Lung (tissue), 12 donors: ENCODE data around the gene SPNS2. TPM values are rescaled to one million over a fixed set of nuclear protein-coding genes. Genes with fewer than 3 reads are reported as not detected.

ENCODE experiments used
- ATAC-seq: fragments of 200-7000 bp; cut with Tn5 transposase; one replicate; pipeline ENCODE4 v1.9.1; 2020; ENCODE audit warnings: moderate number of reproducible peaks; ENCODE audit not compliant: insufficient read depth, low FRiP score
- DNase-seq, 3 donors: peaks; one replicate each; pipeline ENCODE4 v3.0.0-alpha.2; 2013 to 2017
- H3K27ac ChIP-seq, 2 donors: one replicate each; pipeline ENCODE4 v1.5.1; 2013; ENCODE audit warnings: mild to moderate bottlenecking in 2 of 2, moderate library complexity in 2 of 2, control low read depth in 1 of 2, inconsistent platforms in 1 of 2, low read depth in 1 of 2, low read length in 1 of 2
- H3K27me3 ChIP-seq, 3 donors: one replicate each; pipeline ENCODE4 v1.5.1; 2013; ENCODE audit warnings: low read length in 2 of 3; ENCODE audit not compliant: control insufficient read depth in 3 of 3, insufficient read depth in 3 of 3
- H3K36me3 ChIP-seq, 4 donors: one replicate each; pipeline ENCODE4 v1.5.1; 2013; ENCODE audit warnings: low read length in 4 of 4, mild to moderate bottlenecking in 1 of 4, moderate library complexity in 1 of 4; ENCODE audit not compliant: control insufficient read depth in 4 of 4, insufficient read depth in 4 of 4
- H3K4me1 ChIP-seq, 5 donors: one replicate each; pipeline ENCODE4 v1.5.1; 2013; ENCODE audit warnings: low read length in 5 of 5, mild to moderate bottlenecking in 2 of 5, moderate library complexity in 1 of 5; ENCODE audit not compliant: control insufficient read depth in 5 of 5, insufficient read depth in 5 of 5
- H3K4me3 ChIP-seq: one replicate; pipeline ENCODE4 v1.5.1; 2013; ENCODE audit warnings: mild to moderate bottlenecking, control low read depth, moderate library complexity
- H3K9ac ChIP-seq, 2 donors: one replicate each; pipeline ENCODE4 v1.5.1; 2013; ENCODE audit warnings: low read length in 2 of 2, control low read depth in 1 of 2; ENCODE audit not compliant: insufficient read depth in 1 of 2
- H3K9me3 ChIP-seq, 4 donors: one replicate each; pipeline ENCODE4 v1.5.1; 2013; ENCODE audit warnings: low read length in 3 of 4, mild to moderate bottlenecking in 1 of 4, moderate library complexity in 1 of 4; ENCODE audit not compliant: control insufficient read depth in 4 of 4, insufficient read depth in 3 of 4
- WGBS, 2 donors: extraction: QIAGEN DNeasy Blood & Tissue Kit; methylation state at CpG; one replicate each; pipeline ENCODE4 v1.1.7; 2013; 5-methylcytosine and 5-hydroxymethylcytosine counted together
- polyA plus RNA-seq, 2 donors: library from polyadenylated mRNA; stranded (reverse); fragments of 200-250 nt; gene quantifications; one replicate each; pipeline ENCODE4 v1.2.1, GENCODE V29; 2013
- total RNA-seq, 2 donors: library from RNA; depleted of rRNA in 1 of 2; stranded (reverse); fragments of >200 nt in 1 of 2; gene quantifications; one replicate each; pipeline ENCODE4 v1.2.1, GENCODE V29; 2014 to 2021
- TF ChIP-seq, protein P1 (sequence below): IDR thresholded peaks from 2 replicates; pipeline ENCODE4 v1.5.1; 2012; ENCODE audit warnings: mild to moderate bottlenecking; ENCODE audit errors: control extremely low read depth, extremely low read depth
- donor health status: control.
- donor health status: control.
- donor health status: Bipolar disorder and iron deficiency.
- donor health status: healthy.
- donor health status: DM: yes; HTN: yes; CAD: no.

Gene SPNS2
- total and polyA plus RNA-seq, 4 donors, result 26.8 to 60.1 (median 42.5) TPM

DNA sequence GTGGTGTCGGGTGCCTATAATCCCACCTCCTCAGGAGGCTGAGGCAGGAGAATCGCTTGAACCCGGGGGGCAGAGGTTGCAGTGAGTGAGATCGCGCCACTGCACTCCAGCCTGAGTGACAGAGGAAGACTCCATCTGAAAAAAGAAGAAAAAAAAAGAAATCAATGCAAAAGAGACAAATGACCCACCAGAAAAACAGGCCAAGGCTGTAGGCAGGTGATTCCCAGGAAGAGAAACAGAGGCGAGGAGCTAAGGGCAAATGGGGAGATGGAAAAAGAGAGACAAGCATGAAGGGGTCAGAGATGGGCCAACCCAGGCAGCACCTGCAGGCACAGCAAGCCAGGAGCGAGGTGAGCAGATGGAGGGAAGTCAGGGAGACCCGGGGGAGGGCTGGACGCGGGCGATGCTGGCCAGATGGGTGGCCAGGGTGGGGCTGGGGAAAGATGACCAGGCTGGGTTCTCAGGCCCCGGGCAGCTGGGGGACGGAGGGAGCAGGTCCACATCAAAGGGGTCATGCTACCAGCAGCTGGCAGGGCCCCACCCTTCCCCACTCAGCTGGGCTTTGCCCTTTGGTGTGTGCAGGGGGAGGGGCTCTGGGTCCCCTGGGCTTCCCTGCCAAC is 31.0 kb downstream of the SPNS2 start:
- no peak for ATAC-seq
- H3K9me3 ChIP-seq, result no peaks in the 10 kb centered on the region
- TF ChIP-seq, protein P1, sequence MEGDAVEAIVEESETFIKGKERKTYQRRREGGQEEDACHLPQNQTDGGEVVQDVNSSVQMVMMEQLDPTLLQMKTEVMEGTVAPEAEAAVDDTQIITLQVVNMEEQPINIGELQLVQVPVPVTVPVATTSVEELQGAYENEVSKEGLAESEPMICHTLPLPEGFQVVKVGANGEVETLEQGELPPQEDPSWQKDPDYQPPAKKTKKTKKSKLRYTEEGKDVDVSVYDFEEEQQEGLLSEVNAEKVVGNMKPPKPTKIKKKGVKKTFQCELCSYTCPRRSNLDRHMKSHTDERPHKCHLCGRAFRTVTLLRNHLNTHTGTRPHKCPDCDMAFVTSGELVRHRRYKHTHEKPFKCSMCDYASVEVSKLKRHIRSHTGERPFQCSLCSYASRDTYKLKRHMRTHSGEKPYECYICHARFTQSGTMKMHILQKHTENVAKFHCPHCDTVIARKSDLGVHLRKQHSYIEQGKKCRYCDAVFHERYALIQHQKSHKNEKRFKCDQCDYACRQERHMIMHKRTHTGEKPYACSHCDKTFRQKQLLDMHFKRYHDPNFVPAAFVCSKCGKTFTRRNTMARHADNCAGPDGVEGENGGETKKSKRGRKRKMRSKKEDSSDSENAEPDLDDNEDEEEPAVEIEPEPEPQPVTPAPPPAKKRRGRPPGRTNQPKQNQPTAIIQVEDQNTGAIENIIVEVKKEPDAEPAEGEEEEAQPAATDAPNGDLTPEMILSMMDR, result no peak
- H3K4me3 ChIP-seq, result no peak overlapping the region
- no peaks in the 10 kb centered on the region for H3K27me3 ChIP-seq
- peaks cover 0 to 28% (median 6%) of the 10 kb centered on the region in 5 donors for H3K4me1 ChIP-seq
- peaks cover 0 to 8% (median 0%) of the 10 kb centered on the region in 4 donors for H3K36me3 ChIP-seq
- H3K27ac ChIP-seq, result peak overlapping the region in 1 of 2 donors; percentile 84
- H3K9ac ChIP-seq, result no peak overlapping the region
- DNase-seq, result no peak
- whole genome bisulfite sequencing, 2 donors, result 79 to 93% methylated on average over 13 of the region's 13 CpGs

DNA sequence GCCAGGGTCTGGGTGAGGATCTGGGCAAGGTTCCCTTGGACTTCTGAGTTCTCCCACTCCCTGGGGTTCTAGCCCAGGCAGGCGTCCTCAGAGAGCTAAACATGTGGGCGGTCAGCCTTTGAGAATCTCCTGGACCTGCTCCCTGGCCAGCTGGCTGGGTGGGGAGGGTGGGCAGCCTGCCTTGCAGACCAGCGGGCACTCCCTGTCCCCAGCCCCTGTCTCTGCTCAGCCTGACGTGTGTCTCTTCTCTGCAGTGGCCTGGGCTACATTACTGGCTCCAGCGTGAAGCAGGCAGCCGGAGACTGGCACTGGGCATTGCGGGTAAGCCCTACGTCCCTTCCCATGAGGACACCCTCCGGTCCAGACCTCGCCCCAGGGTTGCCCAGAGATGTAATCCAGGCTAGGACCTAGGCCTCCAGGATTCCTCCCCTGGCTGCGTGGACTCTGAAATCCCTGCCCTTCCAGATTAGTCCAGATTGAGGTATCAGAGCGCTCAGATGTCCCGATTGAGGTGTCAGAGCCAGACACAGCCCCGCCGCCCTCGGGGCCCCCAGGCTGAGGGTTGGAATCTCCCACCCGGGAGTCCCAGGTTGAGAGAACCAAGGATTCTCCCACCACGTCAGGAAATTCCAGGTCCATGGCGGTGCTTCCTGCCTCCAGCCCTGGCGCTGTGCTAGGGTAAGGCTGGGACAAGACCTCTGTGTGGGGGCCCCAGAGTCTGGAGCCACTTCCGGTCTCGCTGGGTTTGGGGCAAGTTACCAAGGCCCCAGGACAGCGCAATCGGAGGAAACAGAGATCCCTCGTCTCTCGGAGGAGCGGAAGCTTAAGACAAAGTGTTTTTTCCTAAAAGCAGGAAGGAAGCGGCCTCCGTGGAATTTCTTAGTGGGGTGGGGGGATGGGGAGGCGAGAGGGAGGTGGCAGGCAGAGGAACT is 32.4 kb downstream of the SPNS2 start:
- H3K27ac ChIP-seq, result peak overlapping the region; percentile 54 to 84
- DNase-seq, result peak in 2 of 3 donors; percentile 41 to 71

DNA sequence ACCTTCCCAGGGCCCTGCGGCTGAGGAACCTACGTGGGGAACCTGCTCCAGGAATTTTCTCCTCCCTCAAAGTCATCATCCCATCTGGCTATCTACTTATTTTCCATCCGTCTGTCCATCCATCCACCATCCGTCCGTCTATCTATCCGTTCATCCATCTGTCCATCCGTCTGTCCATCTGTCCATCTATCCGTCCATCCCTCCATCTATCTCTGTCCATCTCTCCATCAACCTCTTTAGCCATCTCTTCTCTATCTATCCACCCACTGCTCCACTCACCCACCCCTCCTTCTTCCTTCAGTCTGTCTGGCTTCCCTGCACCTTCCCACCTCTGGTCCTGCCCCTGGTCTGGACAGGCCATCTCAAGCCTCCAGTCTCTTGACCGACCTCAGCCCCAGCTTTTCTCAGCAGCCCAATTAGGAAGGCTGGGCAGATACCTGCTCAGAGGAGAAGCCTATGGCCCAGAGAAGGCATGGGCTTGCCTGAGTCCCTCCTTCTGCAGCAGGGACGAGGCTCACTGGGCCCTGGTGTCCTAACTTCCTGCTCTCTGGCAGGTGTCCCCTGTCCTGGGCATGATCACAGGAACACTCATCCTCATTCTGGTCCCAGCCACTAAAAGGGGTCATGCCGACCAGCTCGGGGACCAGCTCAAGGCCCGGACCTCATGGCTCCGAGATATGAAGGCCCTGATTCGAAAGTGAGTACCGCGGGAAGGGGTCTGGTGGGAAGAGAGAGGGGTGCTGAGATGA is 33.5 kb downstream of the SPNS2 start:
- no peak for ATAC-seq
- Histone ChIP-seq H3K36me3 (peaks cover 0 to 7% (median 0%) of the 10 kb centered on the region in 4 donors), H3K4me1 (peaks cover 0 to 36% (median 20%) of the 10 kb centered on the region in 5 donors), H3K9ac (no peak overlapping the region), H3K9me3 (no peaks in the 10 kb centered on the region), H3K27ac (peak overlapping the region; percentile 29 to 34), H3K27me3 (no peaks in the 10 kb centered on the region), H3K4me3 (no peak overlapping the region)
- DNase-seq, result no peak
- TF ChIP-seq, protein P1, result no peak
- 82 to 85% methylated on average over 17 of the region's 17 CpGs for WGBS, 2 donors

More for the DNA sequence above, 32.4 kb downstream of the SPNS2 start:
- Histone ChIP-seq H3K9ac (no peak overlapping the region), H3K4me3 (no peak overlapping the region), H3K4me1 (peaks cover 0 to 29% (median 19%) of the 10 kb centered on the region in 5 donors), H3K27me3 (no peaks in the 10 kb centered on the region), H3K9me3 (no peaks in the 10 kb centered on the region), H3K36me3 (peaks cover 0 to 5% (median 0%) of the 10 kb centered on the region in 4 donors)
- TF ChIP-seq, protein P1, result no peak
- ATAC-seq, result no peak
- WGBS, 2 donors, result 46 to 59% methylated on average over 30 of the region's 30 CpGs
